NCI-H524 treated with DMSO at 0.1 percent for 48 hours (cell line): ENCODE results near the gene FYB1.
"Not testable (repeated sequence)": the region's sequence is repeated elsewhere in the genome, so short reads cannot be mapped to it uniquely, and the experiment has no call there.

Experiments
- DNase-seq: peaks from one replicate; lab custom pipeline; 2025; lab: John Stamatoyannopoulos, UW

The FYB1 gene

GRCh38 chr5:39228596-39228995 lies 9.2 kb upstream of the FYB1 start:
- no peak for DNase-seq

- no peak for DNase-seq
Observed at GRCh38 chr5:39226558-39226957, 7.2 kb upstream of the FYB1 start.

GRCh38 chr5:39226100-39226451 lies 6.7 kb upstream of the FYB1 start:
- no peak for DNase-seq

DNA sequence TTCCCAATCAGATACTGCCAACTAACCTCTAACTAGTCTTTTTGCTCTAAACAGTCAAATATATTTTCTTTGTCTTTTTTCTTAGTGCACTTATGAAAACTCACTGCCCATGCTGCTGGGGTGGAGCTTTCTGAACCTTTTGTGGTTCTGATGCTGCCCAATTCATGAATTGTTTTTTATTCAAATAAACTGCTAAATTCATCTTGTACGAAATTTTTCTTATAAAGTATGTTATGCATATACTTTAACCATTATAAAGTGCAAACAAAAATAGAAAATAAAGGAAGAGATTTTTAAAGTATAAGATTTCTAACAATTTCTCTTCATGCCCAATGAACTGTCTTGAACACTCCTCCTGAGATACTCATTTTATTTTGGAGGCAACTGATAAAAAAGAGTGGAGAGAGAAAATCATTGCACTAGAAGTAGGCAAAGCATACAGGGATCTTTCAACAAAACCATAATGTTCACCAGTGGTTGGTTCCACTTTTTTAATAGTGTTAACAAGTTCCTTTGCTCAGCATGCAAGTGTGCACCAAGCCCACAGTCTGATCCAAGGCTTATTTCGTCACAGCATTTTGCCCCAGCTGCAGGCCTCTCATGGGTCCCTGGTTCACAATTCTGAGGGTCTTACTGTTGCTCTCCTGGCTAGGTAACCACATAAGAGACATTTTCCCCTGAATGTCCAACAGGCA lies 6.2 kb upstream of the FYB1 start:
- DNase-seq: no peak

DNA sequence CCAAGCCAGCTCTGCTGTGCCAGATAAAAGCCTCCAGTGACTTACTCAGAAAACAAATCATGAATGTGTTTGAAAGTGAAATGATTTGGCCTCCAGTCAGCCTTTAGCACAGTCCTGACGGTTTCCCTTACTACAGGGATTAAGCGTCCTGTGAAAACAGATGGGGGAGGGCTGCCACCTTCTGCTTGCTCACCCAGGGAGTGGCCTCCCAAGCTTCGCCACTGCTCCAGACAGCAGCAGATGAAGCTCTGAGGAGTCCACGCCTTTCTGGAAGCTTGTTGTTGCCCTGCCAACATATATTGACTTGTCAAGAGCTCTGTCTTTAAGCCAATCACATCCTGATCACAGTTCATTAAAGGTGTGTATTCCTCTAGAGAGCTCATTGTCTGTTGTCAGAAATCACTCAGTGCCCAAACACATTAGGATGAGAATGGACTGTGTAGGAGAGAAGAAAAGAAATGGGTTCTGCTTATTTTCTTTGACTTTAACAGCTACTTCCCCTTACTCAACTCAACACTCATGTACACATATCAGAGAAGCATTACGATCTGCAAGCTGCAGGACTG lies 4.9 kb upstream of the FYB1 start:
- no peak for DNase-seq

DNA sequence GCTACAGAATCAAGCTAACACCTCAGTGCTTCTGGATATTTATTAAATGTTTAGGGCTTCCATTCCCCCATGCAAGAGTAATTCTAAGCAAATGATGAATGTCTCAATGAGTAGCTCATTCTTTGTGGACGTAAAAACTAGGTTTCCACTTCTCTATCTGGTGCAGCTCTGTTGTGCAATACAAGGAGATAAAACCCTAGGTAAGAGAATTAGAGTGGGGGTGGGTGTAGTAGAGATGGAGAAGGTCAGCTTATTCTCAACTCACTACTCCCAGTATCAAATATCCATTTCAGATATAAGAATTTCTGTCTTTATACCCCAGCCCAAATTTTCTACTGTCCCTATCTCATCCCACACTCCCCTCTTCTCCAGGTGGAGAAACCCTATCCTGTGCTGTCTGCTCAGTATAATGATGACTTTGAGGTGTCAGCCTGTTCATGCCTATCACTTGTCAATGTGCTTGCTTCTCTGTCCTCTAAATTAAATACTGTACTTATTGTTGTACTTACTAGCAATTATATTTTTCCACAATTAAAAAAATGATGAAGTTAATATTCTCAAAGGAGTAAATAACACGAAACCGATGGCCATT lies 4.3 kb upstream of the FYB1 start:
- no peak for DNase-seq

- DNase-seq: not testable (repeated sequence)
Observed at GRCh38 chr5:39221671-39222070, 2.3 kb upstream of the FYB1 start.

GRCh38 chr5:39220280-39221030 lies 1.1 kb upstream of the FYB1 start:
- DNase-seq: no peak

DNA sequence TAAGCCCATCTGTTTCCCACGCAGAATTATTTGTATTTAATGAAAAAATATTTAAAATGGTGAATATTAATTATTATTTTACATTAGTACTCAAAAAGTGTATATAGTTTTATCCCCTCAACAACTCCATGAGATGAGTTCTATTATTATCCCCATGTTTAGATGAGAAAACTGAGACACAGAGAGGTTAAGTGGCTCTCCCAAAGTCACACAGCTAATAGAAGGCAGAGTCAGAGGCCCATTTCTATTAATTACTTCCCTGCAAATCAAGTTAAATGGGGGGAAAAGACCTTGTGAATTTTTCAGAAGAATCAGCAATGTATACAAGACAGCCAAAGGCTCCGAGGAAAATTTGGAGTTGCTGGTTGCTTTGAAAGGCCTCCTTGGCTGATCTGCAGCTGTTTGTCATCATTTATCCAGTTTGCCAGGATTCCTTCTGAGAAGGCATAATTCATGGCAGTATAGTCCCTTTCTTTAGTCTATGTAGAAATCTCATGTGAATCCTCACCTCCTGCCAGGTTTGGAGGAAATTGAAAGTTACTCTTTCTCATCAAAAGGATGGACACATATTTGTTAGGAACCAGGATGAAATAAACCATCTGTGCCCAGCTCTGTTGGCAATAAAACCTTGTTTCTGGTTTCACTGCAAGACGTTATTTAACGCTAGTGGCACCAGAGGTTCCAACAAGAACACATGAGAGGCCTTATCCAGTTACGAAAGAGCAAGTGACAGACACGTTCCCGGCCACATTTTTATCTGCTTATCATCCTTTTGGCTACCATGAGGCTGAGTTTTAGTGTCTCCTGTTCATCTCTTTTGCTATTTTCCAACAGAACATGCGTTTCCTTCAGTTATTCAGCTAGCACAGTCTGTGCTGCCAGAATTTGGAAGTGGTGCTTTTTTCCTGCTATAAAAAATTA lies 621 bp downstream of the FYB1 start:
- no peak for DNase-seq

DNA sequence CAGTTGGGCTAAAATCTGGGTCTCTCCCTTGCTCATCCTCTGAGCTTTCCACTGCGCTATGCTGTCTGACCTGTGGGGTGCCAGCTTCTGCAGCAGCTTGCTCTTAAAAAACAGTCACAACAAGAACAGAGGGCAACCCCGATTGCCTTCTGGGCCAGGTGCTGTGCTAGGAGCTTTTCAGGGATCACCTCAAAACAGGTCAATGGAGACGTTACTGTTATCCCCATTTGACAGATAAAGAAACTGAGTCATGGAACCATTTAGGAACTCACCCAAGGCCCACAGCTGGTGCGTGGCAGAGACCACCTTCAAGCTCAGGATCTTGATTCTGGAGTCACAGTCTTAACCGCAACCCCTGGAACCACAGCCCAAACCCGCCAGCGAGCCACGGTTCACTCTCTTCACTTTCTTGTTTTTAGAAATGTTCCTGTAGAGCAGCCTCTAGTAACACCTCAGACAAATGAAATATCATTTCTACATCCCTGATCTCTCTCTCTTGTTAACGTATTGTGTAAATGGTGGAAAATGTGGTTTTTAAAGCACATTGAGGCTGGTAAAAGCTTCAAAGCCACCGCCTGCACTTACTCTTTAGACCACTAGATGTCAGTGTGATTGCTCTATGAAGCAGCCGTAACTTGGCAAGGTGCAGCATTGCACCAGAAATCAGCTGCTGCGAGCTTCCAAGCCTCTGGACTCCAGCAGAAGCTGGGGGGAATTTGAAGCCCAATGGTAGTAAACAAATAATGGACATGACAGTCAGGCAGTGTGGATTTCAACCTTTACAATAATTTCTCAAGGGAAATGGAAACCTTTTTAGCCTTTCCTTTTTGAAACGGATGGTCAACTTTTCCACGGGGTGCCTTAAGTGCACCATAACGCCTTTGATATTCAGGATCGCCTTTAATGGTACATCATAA lies 1.7 kb downstream of the FYB1 start:
- peak; percentile 11 for DNase-seq

- DNase-seq: no peak
Observed at GRCh38 chr5:39216631-39217030, 2.7 kb downstream of the FYB1 start.

DNA sequence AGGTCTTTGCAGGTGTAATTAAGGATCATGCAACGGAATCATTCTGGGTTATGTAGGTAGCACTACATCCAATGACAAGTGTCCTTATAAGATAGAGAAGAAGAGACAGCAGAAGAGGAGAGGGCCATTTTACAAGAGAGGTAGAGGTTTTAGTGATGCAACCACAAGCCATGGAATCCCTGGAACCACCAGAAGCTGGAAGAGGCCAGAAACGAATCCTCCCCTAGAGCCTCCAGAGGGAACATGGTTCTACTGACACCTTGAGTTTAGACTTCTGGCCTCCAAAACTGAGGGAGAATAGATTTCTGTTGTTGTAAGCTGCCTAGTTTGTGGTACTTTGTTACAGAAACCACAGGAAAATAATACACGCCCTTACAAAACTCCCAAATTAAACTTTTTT lies 3.5 kb downstream of the FYB1 start:
- DNase-seq: no peak

DNA sequence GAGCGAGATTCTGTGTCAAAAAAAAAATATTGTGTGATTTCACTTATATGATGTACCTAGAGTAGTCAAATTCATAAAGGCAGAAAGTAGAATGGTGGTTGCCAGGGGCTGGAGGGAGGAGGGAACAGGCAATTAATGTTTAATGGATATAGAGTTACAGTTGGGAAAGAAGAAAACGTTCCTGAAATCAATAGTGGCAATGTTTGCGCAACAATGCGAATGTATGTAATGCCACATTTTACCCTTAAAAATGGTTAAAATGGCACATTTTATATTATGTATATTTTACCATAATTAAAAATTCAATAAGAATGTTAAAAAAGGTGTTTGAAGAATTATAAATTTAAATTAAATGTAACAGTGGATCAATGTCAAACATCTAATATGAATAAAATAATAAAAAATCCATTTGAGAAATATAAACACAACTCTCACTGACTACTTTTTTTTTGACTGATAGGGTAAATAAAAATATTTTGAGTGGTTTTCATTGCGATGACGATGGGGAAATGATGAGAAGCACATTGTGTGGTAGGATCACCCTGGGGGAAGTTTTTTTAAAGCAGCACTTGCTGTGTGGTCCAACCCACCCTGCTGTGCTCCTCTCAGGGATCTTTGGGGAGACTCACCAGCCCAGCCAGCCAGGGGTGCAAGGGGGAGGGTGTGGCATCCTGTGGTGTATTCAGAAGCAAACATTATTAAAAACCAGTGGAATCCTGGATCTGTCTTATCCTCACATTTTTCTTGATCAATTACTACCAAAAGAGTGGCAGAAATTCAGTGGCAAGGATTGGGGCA lies 4.3 kb downstream of the FYB1 start:
- DNase-seq: no peak

GRCh38 chr5:39213447-39214207 lies 5.7 kb downstream of the FYB1 start:
- no peak for DNase-seq

- DNase-seq: no peak
Observed at GRCh38 chr5:39211773-39212172, 7.6 kb downstream of the FYB1 start.

DNA sequence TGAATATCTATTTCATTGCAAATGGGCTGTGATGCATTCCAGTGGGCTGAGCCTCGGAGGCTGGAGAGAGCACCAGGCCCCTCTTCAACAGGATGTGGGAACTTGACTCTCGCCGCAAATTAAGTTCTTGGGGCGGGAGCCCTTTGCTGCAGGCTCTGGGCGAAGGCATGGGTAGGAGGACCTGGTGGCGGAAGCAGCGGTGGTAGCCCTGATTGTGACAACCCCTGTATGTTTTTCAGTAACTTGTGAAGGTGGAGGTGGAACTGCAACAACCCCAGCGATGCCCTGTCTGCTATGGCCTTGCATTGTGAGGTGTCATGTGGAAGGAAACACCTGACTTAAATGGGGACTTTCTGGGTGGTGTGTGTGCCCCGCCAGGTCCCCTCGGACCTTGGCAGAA lies 9.4 kb downstream of the FYB1 start:
- no peak for DNase-seq

- DNase-seq: no peak
Observed at GRCh38 chr5:39208471-39208870, 10.9 kb downstream of the FYB1 start.

- DNase-seq: no peak
Observed at GRCh38 chr5:39207345-39208045, 11.9 kb downstream of the FYB1 start.
